GM21423 (cell line): ENCODE results near the gene PDE4B.

Experiments used
- ATAC-seq: cut with Tn5 transposase; IDR thresholded peaks from one replicate; pipeline ENCODE4 v1.9.1; 2021; ENCODE audit warnings: mild to moderate bottlenecking, moderate library complexity; ENCODE audit not compliant: unreplicated experiment

The PDE4B gene

GRCh38 chr1:66350001-66350547, 557.4 kb downstream of the PDE4B start:
- peak; percentile 58 for ATAC-seq

- ATAC-seq = peak; percentile 26
Measured at GRCh38 chr1:66351478-66351877, 558.8 kb downstream of the PDE4B start.

- ATAC-seq = peak; percentile 47
Measured at GRCh38 chr1:66351913-66352312, 559.2 kb downstream of the PDE4B start.

GRCh38 chr1:66352792-66353191, 560.1 kb downstream of the PDE4B start:
- ATAC-seq = no peak

- no peak for ATAC-seq
Measured at GRCh38 chr1:66353257-66353656, 560.6 kb downstream of the PDE4B start.

GRCh38 chr1:66354311-66355201, 561.9 kb downstream of the PDE4B start:
- ATAC-seq = no peak

- ATAC-seq = no peak
Measured at GRCh38 chr1:66355756-66356155, 563.1 kb downstream of the PDE4B start.

GRCh38 chr1:66356605-66357004, 563.9 kb downstream of the PDE4B start:
- ATAC-seq = no peak

- ATAC-seq = no peak
Measured at GRCh38 chr1:66357021-66357420, 564.3 kb downstream of the PDE4B start.

GRCh38 chr1:66357478-66358197, 564.9 kb downstream of the PDE4B start:
- ATAC-seq = no peak

- ATAC-seq = no peak
Measured at GRCh38 chr1:66359269-66359668, 566.6 kb downstream of the PDE4B start.

GRCh38 chr1:66359815-66360214, 567.1 kb downstream of the PDE4B start:
- no peak for ATAC-seq

- peak; percentile 37 for ATAC-seq
Measured at GRCh38 chr1:66360285-66360724, 567.6 kb downstream of the PDE4B start.

GRCh38 chr1:66364578-66365391, 572.1 kb downstream of the PDE4B start:
- ATAC-seq = peak; percentile 76

- ATAC-seq = no peak
Measured at GRCh38 chr1:66365635-66366034, 572.9 kb downstream of the PDE4B start.

GRCh38 chr1:66366634-66367033, 573.9 kb downstream of the PDE4B start:
- ATAC-seq = no peak

GRCh38 chr1:66367369-66367768, 574.7 kb downstream of the PDE4B start:
- ATAC-seq = no peak

GRCh38 chr1:66368261-66368660, 575.6 kb downstream of the PDE4B start:
- no peak for ATAC-seq

GRCh38 chr1:66370462-66370971, 577.8 kb downstream of the PDE4B start:
- no peak for ATAC-seq

- peak; percentile 21 for ATAC-seq
Measured at GRCh38 chr1:66371233-66372005, 578.7 kb downstream of the PDE4B start.
